Stimulated activated CD8-positive, alpha-beta memory T cell treated with anti-CD3 and anti-CD28 coated beads, Interleukin-15, amount 100 ng/mL, for 48 hours (primary cell): ENCODE results near the gene OTOP2.
A peak's percentile ranks its signal among the peaks of the same experiment; 100 is the strongest.

Experiments
- DNase-seq, 2 donors: peaks; one replicate each; pipeline ENCODE4 v3.0.0-alpha.2; 2020; ENCODE audit warnings: low read depth in 2 of 2

The OTOP2 gene

DNA sequence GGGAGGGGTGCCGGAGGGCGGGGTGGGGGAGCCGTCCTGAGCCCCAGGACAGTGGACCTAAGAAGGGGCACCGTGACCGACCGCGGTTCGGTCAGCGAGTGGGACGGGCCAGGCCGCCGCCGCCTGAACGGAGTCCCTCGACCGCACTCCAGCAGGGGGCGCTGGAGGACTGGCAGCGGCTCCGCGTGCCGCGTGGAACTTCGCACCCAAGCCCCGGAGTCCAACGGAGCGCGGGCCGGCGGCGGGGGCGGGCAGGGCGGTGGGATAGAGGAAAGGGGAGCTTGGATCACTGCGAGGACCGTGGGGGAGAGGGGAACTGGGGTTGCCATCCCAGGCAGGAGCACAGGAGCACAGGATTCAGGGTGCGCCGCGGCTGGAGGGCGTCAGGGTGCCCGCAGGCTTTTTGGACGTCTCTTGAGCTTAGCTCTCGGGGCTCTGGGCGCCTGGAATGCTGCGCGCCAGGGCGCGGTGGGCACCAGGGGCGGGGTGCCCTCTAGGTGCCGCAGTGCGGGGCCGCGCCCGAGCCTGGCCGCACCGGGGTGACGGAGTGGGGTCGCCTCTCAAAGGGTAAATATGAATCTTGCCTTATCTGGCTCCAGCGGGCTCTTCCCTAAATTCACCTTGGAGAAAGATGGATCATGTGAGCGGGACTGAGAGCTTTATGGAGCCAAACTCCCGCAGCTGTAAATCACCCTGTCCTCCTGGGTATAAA, 379 bp upstream of the OTOP2 start:
- peak; percentile 45 to 54 for DNase-seq

DNA sequence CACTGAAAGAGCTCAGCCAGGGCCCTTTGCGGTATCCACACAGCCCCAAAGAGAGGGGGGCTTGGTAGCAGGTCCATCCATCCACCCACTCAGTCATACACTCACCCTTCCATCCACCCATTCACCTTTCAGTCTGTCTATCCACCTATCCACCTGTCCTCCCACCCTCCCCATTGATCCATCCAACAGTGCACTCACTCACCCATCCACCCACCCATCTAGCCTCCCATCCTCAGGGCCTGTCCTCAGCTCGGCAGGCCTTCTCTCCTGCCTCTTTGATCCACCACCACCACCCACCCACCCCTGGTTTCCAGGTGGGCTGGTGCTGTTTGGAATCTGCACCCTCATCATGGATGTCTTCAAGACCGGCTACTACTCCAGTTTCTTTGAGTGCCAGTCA, 1.2 kb downstream of the OTOP2 start:
- DNase-seq: no peak

DNA sequence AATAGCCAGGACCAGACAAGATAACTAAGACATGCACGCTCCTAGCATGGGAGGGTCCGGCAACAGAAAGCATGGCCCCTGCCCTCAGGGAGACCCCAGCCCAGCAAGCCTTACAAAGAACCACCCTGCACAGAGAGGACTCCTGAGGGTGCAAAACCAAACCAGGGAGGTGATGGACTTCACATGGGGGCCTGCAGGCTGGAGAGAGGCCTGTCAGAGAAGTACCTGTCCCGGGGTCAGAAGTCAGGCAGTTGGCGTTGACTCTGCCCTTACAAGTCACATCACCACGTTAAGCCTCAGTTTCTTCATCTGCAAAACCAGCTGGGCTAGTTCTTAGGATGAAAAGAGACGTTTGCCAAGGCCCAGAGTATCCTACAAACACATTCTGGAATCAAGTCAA, 4.7 kb downstream of the OTOP2 start:
- no peak for DNase-seq

- no peak for DNase-seq
These were observed 6.5 kb downstream of the OTOP2 start for GRCh38 chr17:74930535-74931036.

- no peak for DNase-seq
These were observed 11.0 kb downstream of the OTOP2 start for GRCh38 chr17:74935048-74935447.

DNA sequence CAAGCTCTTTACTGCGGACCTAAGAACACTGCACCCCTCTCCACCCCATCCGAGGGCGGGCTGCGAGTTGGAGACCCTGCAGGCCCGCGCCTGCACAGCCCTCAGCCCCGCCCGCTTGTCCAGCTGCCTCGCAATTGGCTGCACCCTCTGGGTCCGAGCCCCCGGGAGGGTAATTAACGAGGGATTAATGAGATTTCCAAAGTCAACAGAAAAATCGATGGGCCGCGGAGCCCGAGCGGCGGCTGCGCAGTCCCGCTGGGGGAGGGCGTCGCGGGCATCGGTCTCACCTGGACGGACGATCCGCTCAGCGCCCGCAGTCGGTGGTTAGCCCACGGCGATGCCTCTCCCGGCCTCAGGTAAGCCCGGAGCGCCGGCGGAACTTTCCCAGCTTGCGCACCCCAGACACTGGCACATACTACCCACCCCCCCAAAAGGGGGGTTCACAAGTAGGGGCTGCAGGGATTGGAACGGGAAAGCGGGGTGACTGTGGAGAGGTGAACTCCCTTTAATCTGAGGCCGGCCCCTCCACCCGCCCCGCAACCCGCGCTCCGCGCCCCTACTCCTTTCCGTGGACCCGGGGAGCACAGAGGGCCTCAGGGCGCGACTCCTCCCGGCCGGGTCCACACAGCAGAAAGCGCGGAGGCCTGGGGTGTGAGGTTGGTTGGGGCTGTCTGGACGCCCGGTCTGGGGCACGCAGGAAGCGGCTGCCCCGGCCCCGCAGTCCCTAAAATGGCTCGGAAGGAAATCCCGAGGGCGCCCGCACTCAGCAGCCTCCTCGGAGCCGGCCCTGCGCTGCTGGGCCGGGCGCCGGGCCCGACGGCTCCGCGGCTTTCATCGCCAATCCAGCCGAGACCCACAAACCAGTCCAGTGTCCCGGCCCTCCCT, 11.8 kb downstream of the OTOP2 start, which contains the start of gene OTOP3:
Gene OTOP3 (plus strand): TSS at position 314 of the 885 bp plus-strand sequence. CDS start 24 bp downstream, at position 338.
- no peak for DNase-seq

DNA sequence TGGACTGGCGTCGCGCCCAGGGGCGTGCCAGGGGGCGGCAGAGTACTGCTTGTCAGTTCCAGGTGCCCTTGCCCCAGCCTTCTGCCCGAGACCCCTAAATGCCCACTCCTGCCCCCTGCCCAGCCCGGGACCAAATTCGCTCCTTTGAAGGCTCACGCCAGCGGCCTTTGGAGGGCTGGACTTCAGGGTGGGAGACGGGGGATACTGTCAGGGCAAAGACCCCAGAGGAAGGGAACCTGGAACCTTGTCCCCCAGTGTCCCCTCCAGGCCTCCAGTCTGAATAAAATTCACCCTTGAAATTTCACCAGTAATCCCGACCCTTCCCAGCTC, 12.4 kb downstream of the OTOP2 start:
- DNase-seq: no peak

GRCh38 chr17:74937064-74938051, 13.3 kb downstream of the OTOP2 start:
- no peak for DNase-seq

- DNase-seq: no peak
These were observed 14.3 kb downstream of the OTOP2 start for GRCh38 chr17:74938194-74938950.

DNA sequence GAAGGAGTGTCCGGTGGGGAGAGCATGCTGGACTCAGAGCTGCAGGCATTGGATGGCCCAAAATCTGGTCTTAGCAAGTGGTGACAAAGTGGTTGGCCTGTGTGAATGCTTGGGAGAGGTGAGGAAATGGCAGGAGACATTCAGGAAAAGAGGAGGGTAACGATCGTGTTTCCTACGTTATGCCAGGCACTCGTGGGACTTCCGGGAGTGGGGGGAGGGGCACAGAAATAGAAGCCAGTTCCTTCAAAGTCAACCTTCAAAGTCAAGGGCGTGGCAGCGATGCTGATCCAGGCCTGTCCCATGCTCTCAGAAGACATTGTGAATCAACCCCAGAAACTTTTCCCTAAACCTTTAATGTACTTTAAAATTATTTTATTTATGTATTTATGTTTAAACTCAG, 15.5 kb downstream of the OTOP2 start:
- no peak for DNase-seq

GRCh38 chr17:74941128-74941725, 17.2 kb downstream of the OTOP2 start:
- DNase-seq: no peak

DNA sequence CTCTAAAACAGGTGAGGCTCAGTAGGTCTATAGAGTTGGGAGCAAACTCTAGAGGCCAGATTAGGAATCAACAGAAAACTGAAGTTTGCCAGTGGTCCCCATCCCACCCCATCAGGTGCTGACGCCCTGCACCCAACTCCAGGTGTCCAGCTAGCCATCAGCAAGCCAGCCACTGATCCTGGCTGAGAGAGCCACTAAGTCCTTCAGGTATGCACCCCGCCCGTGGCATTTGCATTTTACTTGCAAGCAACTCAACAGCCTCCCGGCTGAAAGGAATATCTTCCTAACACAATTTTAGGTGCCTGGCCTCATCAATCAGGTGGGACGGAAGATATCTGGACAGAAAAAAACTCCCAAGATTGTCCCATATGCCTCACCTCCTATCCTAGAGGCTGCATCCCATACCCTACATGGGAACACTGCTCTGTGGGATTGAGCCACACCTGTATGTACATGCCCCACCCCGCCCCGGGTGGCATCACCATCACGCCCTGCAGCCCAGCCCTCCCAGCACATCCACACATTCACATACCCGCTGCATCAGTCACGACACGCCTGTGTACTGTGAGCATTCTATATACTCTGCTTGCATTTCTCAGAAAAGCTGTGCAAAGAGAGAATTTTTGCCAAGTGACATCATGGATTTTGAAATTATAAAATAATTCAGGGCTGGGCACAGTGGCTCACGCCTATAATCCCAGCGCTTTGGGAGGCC, 19.9 kb downstream of the OTOP2 start:
- no peak for DNase-seq

DNA sequence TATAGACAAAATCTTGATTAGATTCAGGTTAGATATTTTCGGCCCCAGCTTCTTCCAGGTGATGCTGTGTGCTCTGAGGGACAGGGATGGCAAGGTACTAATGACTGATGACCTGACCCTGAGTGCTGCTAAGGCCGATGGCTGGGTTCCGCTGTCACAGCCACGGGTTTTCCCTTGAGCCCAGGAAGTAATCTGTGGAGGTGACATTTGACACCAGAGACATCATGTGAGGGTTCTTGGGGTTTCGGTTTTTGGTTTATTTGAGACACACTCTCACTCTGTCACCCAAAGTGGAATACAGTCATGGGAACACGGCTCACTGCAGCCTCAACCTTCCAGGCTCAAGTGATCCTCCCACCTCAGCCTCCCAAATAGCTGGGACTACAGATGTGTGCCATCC, 21.5 kb downstream of the OTOP2 start:
- no peak for DNase-seq

- no peak for DNase-seq
These were observed 22.6 kb downstream of the OTOP2 start for GRCh38 chr17:74946641-74947040.

DNA sequence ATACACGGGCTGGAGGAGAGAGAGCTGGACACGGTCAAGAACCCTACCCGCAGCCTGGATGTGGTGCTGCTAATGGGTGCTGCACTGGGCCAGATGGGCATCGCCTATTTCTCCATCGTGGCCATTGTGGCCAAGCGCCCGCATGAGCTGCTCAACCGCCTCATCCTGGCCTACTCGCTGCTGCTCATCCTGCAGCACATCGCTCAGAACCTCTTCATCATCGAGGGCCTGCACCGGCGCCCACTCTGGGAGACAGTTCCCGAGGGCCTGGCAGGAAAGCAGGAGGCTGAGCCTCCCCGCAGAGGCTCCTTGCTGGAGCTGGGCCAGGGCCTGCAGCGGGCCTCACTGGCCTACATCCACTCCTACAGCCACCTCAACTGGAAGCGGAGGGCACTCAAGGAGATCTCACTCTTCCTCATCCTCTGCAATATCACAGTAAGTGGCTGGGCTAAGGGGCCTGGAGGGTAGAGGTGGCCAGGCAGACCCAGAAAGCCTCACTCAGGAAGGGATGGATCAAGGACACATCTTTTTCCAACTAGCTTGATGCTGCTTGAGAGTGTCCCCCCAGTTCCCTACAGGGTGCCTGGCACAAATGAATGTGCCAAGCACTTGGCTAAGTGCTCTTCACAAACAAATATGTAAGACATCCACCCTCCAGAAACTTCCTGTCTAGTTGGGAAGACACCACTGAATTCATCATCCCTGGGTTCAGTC, 23.1 kb downstream of the OTOP2 start:
- no peak for DNase-seq

DNA sequence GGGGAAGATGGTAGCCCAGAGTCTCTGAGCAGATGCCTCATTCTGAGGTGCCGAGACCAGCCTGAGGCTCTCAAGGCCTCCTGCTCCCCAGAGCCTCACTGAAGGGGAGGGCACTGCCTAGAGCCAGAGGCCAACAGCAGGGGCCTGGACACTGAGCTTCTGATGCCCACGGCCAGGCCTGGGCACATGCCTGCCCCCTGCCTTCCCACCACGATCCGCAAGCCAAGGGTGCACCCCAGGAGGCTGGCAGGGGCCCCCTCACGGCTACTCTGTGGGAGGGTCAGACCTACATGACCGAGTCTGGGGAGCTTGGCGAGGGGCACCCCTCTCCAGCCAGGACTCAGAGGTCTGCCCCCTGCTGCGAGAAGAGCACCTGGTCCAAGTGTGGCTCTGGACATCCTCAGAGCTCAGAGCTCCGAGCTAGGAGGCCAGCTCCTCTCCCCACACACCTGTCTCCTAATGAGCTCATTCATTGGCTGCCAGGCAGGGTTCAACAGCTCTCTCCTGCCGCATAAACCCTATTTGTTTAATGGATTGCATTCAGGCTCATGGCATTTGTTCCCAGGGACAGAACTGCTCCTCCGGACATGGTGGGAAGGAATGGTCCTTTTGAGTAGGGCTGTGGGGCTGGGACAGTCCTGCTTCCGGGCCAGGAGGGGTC, 25.5 kb downstream of the OTOP2 start:
- no peak for DNase-seq

DNA sequence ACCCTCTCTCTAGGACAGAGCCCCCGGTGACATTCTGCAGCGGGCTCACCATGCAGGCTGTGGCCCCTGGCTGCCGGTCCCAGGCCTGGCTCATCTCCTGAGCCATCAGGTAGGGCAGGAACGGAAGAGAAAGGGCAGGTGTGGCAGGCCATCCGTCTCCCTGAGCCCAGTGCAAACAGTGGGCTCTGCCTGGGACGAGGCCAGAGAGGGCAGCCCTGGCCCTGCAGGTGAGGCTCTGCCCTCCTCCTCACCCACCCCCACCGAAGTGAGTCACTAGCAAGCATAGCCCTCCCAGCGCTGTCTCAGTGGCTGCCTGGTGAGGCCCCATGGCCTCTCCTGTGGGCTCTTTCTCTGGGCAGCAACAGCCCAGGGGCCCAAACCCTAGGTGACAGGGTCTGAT, 26.1 kb downstream of the OTOP2 start:
- DNase-seq: no peak

DNA sequence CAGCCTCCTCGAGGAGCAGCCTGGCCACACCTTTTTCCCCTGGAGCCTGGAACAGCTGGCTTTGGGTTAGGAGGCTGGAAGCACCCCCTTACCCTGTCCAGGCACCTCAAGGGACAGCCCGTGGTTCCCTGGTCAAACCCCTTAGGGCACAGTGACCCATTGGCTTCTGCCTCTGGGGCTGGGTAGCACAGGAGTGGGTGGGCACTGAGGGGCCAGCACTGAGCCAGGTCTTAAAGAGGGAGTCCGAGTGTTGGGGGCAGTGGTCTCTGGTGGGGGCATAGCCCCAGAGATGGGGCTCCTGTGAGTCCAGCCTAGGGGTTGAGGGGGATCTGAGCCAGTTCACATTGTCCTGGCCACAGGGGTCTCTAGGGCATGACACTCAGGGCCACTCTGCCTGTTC, 27.0 kb downstream of the OTOP2 start:
- DNase-seq: no peak
